Dermis blood vessel endothelial cell (primary cell): ENCODE results near the gene EFCAB14. TPM values are rescaled to one million over a fixed set of nuclear protein-coding genes. Genes with fewer than 3 reads are reported as not detected.
"Not testable (repeated sequence)": the region's sequence is repeated elsewhere in the genome, so short reads cannot be mapped to it uniquely, and the experiment has no call there.

Source experiments
- DNase-seq: peaks from one replicate; pipeline ENCODE4 v3.0.0; 2010
- total RNA-seq: library from RNA; depleted of rRNA; stranded (reverse); fragments of >200 nt; gene quantifications from 2 replicates; pipeline ENCODE4 v1.2.3, GENCODE V29; 2014

The EFCAB14 gene
- 90.7 and 155 TPM in 2 replicates for total RNA-seq

GRCh38 chr1:46718727-46719622, at the start of gene EFCAB14:
Gene EFCAB14 (minus strand): TSS chr1:46719114. CDS start chr1:46718087, 1,027 bp downstream.
- DNase-seq = peak; percentile 95

- no peak for DNase-seq
Observed at GRCh38 chr1:46768445-46768844, 49.5 kb upstream of the EFCAB14 start.

GRCh38 chr1:46767649-46768282, 48.9 kb upstream of the EFCAB14 start:
- DNase-seq = no peak

GRCh38 chr1:46764402-46764801, 45.5 kb upstream of the EFCAB14 start:
- no peak for DNase-seq

GRCh38 chr1:46761740-46762139, 42.8 kb upstream of the EFCAB14 start:
- DNase-seq = no peak

- DNase-seq = no peak
Observed at GRCh38 chr1:46760558-46761166, 41.7 kb upstream of the EFCAB14 start.

- DNase-seq = no peak
Observed at GRCh38 chr1:46757956-46758528, 39.1 kb upstream of the EFCAB14 start.

- no peak for DNase-seq
Observed at GRCh38 chr1:46757247-46757955, 38.5 kb upstream of the EFCAB14 start.

GRCh38 chr1:46755121-46755520, 36.2 kb upstream of the EFCAB14 start:
- DNase-seq = no peak

GRCh38 chr1:46754707-46755106, 35.8 kb upstream of the EFCAB14 start:
- peak; percentile 26 for DNase-seq

- DNase-seq = no peak
Observed at GRCh38 chr1:46753985-46754384, 35.1 kb upstream of the EFCAB14 start.

GRCh38 chr1:46749921-46750404, 31.0 kb upstream of the EFCAB14 start:
- no peak for DNase-seq

- DNase-seq = no peak
Observed at GRCh38 chr1:46749404-46749803, 30.5 kb upstream of the EFCAB14 start.

- peak; percentile 78 for DNase-seq
Observed at GRCh38 chr1:46747683-46748288, 28.9 kb upstream of the EFCAB14 start.

- no peak for DNase-seq
Observed at GRCh38 chr1:46742069-46742468, 23.2 kb upstream of the EFCAB14 start.

GRCh38 chr1:46735708-46736324, 16.9 kb upstream of the EFCAB14 start:
- peak; percentile 82 for DNase-seq

GRCh38 chr1:46728327-46728873, 9.5 kb upstream of the EFCAB14 start:
- not testable (repeated sequence) for DNase-seq

GRCh38 chr1:46725736-46726108, 6.8 kb upstream of the EFCAB14 start:
- no peak for DNase-seq

GRCh38 chr1:46724991-46725735, 6.2 kb upstream of the EFCAB14 start:
- peak; percentile 97 for DNase-seq

- DNase-seq = peak; percentile 89
Observed at GRCh38 chr1:46723901-46724300, 5.0 kb upstream of the EFCAB14 start.
